ENCODE data around the gene SRRM2. TPM values are rescaled to one million over a fixed set of nuclear protein-coding genes. Genes with fewer than 3 reads are reported as not detected.

Gene SRRM2
- polyA plus RNA-seq (ENCODE audit: insufficient read length in 4 of 4) = 100 to 1,000 TPM; 392 to 919 (median 636) TPM

DNA sequence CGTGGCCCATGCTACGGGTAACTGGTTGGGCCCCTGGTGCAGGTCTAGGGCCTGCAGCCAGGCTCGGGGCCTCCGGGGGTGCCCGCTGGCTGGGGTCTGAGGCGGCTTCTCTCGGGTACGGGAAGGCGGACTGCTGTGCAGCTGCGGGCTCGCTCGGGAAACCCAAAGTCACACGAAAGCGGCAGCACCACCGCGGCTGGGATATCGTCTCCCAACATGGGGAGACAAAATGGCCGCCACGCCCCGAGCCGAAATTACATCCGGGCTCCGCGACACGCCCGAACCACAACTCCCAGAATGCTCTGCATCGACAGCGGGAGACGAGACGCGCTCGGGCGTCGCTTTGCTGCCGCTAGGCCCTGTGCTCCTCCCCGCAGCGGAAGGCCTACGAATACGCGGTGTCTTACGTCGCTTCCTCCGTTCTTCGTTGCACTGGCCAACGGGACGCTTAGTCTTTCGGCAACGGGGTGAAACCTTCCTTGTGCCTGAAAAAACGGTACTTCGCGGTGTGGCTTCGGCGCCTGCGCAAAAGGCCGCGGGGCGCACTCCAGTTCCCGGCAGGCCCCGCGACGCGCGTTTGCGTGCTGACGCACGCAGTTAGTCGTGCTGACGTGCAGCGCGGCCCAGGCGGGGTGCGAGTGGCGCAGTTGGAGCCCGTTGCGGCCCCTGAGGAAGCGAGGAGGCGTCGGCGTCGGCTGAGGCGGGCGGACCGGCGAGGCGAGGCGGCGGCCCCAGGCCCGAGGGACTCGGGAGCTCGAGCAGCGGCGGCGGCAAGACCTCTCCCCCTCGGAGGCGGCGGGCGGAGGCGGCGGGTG lies at the start of gene SRRM2:
TSS of gene SRRM2 (plus strand) at position 604 of the 815 bp plus-strand sequence. CDS start 3,727 bp downstream, outside the sequence.
- DNase-seq (ENCODE audit: low read depth in 4 of 4, low spot score in 2 of 4) = peak; percentile 95 to 99 (median 98)

DNA sequence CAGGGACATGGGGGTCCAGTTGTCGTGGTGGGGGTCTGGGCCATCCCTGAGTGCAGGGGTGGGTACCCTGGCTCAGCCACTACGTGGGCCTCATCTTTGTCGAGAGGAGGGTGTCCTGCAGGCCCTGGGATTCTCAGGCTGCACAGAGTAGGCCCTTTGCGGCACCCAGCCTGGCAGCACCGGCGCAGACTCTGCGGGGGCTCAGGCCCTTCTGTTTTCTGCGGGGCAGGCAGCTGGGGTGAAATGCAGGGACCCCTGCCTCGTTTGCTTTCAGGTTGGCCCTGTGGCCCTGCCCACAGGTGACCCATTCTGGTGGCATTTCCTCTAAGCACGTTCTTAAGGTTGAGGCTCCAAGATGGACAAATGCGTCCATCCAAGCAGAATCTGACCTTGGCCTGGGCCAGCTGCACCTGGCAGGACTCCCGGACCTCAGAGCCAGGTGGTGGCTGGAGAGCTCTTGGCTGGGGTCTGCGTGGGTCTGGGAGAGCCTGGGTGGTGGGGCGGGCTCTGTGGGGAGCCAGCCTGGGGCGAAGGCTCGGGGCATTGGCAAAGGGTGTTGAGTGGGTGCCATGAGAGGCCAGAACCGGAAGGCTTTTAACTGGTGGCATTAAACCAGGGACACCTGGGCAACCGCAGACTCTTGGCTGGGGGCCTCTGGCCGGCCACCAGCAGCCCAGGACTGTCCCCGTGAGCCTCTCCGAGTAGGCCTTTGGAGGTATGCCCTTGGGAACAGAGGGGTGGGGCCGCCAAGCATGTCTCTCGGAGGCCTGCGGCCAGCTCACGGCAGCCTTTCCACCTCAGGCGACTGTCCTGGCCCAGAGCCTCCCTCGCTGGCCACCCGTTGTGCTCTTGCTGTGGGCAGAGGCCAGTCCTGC lies 49.3 kb upstream of the SRRM2 start:
- no peak for DNase-seq (ENCODE audit: low read depth in 4 of 4, low spot score in 2 of 4)

DNA sequence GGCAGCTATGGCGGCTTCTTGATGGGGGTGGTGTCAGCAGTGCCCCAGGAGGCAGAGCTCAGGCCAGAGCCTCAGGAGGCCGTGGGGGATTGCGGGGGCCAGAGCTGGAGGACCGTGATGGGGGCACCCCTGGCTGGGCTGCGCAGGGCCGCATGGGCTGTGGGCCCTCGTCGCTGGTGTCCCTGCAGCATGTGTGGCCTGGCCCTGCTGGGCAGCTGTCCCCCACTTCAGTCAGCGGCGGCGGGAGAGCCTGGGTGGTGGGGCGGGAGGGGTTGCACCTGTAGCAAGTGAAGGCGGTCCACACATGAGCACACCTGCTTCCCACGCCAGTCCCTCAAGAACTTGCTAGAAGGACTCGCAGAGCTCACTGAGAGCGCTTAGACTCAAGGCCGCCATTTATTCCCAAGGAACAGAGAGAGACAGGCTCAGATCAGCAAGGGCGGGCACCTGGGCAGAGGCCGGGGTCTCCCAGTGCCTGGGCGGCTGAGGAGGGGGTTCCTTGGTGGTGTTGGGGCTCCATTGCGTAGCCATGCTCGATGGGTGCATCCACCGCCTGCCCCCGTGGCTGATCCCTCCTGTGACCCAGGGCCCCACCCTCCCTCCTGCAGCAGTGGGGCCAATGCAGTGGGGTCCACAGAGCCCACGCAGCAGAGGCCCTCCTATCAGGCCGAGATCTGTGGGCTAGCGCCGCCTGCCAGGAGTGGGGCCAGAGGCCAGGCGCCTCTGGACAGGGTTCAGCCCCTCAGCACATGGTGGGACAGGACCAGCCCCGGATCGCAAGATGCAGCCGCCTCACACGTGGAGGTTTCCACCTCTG lies 48.1 kb upstream of the SRRM2 start:
- no peak for DNase-seq (ENCODE audit: low read depth in 4 of 4, low spot score in 2 of 4)

- DNase-seq (ENCODE audit: low read depth in 4 of 4, low spot score in 2 of 4) = no peak
Observed at GRCh38 chr16:2704983-2705275, 47.5 kb upstream of the SRRM2 start.

- no peak for DNase-seq (ENCODE audit: low read depth in 4 of 4, low spot score in 2 of 4)
Observed at GRCh38 chr16:2705351-2705750, 47.1 kb upstream of the SRRM2 start.

- no peak for DNase-seq (ENCODE audit: low read depth in 4 of 4, low spot score in 2 of 4)
Observed at GRCh38 chr16:2706085-2706484, 46.4 kb upstream of the SRRM2 start.

GRCh38 chr16:2706611-2707311 lies 45.7 kb upstream of the SRRM2 start:
- no peak for DNase-seq (ENCODE audit: low read depth in 4 of 4, low spot score in 2 of 4)

GRCh38 chr16:2707368-2708289 lies 44.8 kb upstream of the SRRM2 start:
- DNase-seq (ENCODE audit: low read depth in 4 of 4, low spot score in 2 of 4) = no peak

DNA sequence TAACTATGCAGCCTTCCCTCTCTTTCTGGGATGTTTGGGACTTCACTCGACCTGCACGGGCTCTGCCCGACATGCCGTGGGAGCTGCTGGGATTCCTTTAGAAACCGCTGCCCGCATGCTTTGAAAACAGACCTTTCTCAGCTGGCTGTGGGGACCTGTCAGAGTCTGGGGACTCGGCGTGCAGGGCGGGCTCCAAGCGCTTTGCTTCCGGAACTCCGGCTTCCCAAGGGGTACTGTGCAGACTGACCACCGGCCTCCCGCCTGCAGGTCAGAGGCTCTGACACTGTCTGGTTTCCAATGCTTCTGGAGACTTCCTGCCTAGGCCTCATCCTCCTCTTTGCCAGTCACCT lies 44.2 kb upstream of the SRRM2 start:
- DNase-seq (ENCODE audit: low read depth in 4 of 4, low spot score in 2 of 4) = no peak

DNA sequence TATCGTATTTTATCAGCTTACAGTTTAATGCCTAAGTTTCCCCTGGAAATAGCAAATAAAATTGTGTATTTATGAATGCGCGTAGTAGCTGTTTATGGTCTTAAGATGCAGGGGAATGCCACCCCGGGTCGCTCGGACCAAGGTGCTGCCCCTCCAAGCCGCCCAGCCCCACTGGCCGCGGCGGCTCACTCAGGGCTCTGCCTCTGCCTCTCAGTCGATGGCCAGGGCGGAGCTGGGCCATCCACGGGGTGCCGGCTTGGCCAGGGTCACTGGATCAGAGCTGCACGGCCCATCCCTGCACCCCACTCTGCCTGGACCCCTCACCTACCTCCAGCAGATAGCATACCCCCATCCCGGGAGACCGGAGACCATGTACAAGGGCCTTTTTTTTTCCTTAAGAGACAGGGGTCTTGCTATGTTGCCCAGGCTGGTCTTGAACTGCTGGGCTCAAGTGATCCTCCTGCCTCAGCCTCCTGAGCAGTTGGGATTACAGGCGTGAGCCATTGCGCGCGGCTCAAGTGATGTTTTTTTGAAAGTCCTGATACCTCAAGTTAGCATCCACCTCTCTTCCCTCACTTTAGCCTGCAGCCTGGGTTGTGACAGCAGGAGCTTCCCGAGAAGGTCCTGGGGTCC lies 43.4 kb upstream of the SRRM2 start:
- DNase-seq (ENCODE audit: low read depth in 4 of 4, low spot score in 2 of 4) = no peak

DNA sequence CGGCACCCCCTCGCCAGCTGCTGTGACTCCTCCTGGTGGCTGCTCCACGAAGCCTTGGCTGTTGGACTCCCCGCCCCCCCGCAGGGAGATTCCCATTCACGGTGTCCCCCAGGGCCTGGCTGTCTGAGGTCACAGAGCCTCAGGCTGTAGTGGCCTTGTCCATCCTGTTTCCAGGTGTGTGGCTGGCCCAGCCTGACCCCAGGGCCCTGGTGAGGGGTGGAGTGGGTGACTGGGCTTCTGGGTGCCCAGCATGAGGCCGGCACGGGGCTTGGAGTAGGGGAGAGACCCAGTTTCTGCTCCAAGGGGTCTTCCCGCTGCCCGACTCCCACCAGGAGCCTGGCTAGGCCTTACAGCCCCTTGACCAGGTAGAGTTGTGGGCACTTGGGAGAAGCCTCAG lies 42.9 kb upstream of the SRRM2 start:
- DNase-seq (ENCODE audit: low read depth in 4 of 4, low spot score in 2 of 4) = no peak

DNA sequence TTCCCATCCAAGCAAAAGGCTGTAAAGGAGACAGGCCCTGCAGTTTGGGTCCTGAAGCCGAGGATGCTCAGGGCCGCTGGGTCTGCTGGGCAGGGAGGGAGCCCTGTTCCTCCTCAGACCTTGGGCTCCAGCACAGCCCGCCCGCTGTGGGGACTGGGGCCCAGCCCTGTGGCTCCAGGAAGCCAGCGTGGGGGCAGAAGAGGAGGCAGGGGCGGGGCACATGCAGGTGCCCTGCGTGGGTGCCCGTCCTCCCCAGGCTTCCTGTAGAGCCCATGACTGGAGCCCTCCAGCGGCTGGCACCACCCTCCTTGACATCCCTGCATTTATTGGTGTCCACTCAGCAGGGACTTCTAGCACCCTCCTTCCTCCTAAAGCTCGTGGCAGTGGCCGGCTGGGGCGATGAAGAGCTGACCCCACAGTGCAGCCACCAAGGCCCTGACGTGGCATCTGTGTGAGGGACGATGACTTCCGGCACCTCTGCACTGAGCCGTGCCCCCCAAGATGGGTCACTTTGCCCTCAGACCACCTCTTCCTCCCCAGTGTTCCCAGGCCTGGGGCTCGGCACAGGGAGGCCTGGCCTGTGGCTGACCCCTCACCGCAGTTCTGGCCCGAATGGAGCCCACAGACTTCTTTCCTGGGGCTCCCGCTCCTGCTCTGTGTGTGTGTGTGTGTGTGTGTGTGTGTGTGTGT lies 42.3 kb upstream of the SRRM2 start:
- DNase-seq (ENCODE audit: low read depth in 4 of 4, low spot score in 2 of 4) = no peak

DNA sequence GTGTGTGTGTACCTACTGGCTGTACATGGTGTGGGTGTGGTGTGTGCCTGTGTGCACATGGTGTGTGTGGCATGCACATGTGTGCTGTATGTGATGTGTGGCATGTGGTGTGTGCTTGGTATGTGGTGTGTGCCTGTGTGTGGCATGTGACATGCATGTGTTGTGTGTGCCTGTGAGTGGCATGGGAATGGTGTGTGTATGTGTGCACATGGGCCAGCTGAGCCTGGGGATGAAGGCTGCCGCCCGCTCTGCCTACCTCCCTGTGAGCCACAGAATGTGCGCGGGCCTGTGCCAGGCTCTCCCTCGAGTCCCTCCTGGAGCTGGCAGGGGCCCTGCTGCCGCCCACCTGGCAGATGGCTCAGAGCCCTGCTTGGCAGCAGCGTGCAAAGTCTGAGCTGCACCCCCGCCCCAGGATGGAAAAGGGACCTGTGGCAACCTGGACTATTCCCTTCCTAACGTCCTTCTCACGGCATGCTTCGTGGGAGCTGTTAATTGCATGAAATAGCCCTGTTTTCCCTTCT lies 41.7 kb upstream of the SRRM2 start:
- DNase-seq (ENCODE audit: low read depth in 4 of 4, low spot score in 2 of 4) = no peak

DNA sequence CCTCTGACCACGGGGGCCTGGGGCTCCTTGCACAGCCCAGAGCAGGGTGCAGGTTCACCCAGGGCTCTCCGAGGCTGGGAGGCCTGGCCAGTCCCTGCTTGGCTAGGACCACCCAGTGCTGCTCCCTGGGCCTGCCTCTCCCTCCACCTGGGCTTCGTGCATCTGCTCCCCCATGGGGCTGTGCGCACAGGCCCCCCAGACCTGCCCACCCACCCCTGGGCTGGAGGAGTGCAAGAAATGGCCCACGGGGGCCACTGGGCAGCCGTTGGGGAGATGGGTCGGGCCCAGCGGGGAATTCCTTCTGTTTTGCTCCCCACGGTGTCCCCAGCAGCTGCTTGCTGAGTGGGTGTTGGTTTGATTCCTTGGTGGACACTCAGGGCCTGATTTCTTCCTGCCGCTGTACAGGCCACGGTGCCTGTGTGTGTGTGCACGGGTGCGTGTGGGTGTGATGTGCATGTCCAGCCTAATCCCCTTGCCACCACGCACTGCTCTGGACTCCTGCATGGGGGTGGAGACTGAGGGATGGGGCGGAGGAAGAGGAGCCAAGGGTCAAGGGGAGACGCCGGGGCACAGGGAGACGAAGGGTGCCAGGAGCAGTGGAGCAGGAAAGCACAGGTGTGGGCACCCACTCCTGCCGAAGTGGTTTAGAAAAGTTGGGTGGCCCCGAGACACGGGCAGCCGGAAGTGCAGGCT lies 40.9 kb upstream of the SRRM2 start:
- DNase-seq (ENCODE audit: low read depth in 4 of 4, low spot score in 2 of 4) = no peak

DNA sequence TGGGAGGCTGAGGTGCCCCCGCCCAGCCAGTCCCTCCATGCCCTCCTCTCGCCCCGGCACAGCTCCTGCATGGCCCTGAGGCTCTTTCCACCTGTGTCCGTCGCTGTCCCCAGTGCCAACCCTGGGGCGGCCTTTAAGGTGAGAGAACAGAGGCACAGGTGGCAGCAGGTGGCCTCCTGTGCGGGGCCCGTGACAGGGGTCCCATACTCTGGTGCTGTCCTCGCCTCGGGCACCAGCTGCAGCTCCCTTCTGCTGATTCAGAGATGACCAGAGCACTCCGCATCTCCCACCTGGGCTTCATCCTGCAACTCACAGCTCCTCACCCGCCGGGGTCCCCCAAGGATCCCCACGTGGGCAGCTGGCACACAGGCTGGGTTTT lies 40.4 kb upstream of the SRRM2 start:
- DNase-seq (ENCODE audit: low read depth in 4 of 4, low spot score in 2 of 4) = no peak

GRCh38 chr16:2712546-2712945 lies 39.9 kb upstream of the SRRM2 start:
- no peak for DNase-seq (ENCODE audit: low read depth in 4 of 4, low spot score in 2 of 4)

DNA sequence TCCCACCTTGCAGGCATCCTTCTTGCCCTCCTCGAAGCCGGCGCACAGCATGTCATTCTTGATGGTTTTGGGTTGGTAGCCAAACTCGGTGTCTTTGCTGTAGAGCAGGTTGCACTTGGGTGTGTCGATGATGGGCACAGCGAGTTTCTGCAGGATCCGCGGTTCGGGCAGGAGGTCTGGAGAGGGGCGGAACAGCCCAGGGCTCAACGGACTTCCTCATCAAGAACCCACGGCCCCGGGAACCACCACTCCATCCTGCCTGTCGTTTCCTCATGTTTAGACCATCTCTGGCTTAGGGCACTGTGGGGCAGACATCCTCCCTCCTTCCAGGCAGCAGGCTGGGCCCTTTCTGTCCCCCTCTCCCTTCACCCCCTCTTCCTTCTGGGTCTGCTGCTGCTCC lies 38.9 kb upstream of the SRRM2 start:
- no peak for DNase-seq (ENCODE audit: low read depth in 4 of 4, low spot score in 2 of 4)
